SK-N-SH (cell line): ENCODE data around the gene TP63. TPM values are rescaled to one million over a fixed set of nuclear protein-coding genes. Genes with fewer than 3 reads are reported as not detected.

Source experiments
- CTCF ChIA-PET: fragments of 300-600, 350-600 bp; formaldehyde crosslinking; extraction: SDS; loops from one replicate; lab custom pipeline; 2021; lab: Yijun Ruan, JAX
- POLR2A ChIA-PET: fragments of 350-600 bp; sonication (Branson Sonifier 250); formaldehyde crosslinking; extraction: SDS; loops from one replicate; lab custom pipeline; 2020; ENCODE audit warnings: antibody characterized with exemption, inconsistent platforms; lab: Yijun Ruan, JAX
- DNase-seq: peaks from one replicate; pipeline ENCODE4 v3.0.0; 2012
- H2AFZ ChIP-seq: fragments of 200-600 bp; sonication (generic); 2 replicates; pipeline ENCODE4 v1.8.1; 2016; ENCODE audit warnings: antibody characterized with exemption, mild to moderate bottlenecking, low read depth
- H3F3A ChIP-seq: fragments of 200-600 bp; sonication (generic); replicated peaks from 2 replicates; pipeline ENCODE3; 2016; ENCODE audit warnings: antibody characterized with exemption, mild to moderate bottlenecking; ENCODE audit not compliant: insufficient read depth
- H3K27ac ChIP-seq, 2 experiments: fragments of 200-500 bp in 1 of 2; fragments of 200-600 bp in 1 of 2; sonication (Bioruptor generic) in 1 of 2; sonication (generic), shearing (Covaris generic) in 1 of 2; 2 replicates each; pipeline versions ENCODE4 v1.5.1 to v1.6.1; 2014 to 2016; ENCODE audit warnings: low read depth in 2 of 2, inconsistent platforms in 1 of 2, low read length in 1 of 2, mild to moderate bottlenecking in 1 of 2, mixed read lengths in 1 of 2
- H3K27me3 ChIP-seq: fragments of 200-600 bp; sonication (generic), shearing (Covaris generic); 2 replicates; pipeline ENCODE4 v1.6.1; 2016; ENCODE audit warnings: mixed run types; ENCODE audit not compliant: insufficient read depth
- H3K36me3 ChIP-seq, 2 experiments: fragments of 200-500 bp in 1 of 2; fragments of 200-600 bp in 1 of 2; sonication (Bioruptor generic) in 1 of 2; sonication (generic) in 1 of 2; replicated peaks in 1 of 2; 2 replicates each; pipeline versions ENCODE3 to v1.5.1; 2014 to 2016; ENCODE audit warnings: low read length in 1 of 2, mild to moderate bottlenecking in 1 of 2; ENCODE audit not compliant: insufficient read depth in 2 of 2, control insufficient read depth in 1 of 2
- H3K4me1 ChIP-seq, 2 experiments: fragments of 200-500 bp in 1 of 2; fragments of 200-600 bp in 1 of 2; sonication (Bioruptor generic) in 1 of 2; sonication (generic), shearing (Covaris generic) in 1 of 2; 2 replicates each; pipeline versions ENCODE4 v1.5.1 to v1.6.1; 2014 to 2016; ENCODE audit warnings: low read depth in 1 of 2, low read length in 1 of 2, mixed run types in 1 of 2; ENCODE audit not compliant: insufficient read depth in 2 of 2, control insufficient read depth in 1 of 2
- H3K4me2 ChIP-seq: fragments of 200-600 bp; sonication (generic), shearing (Covaris generic); 2 replicates; pipeline ENCODE4 v1.6.1; 2017; ENCODE audit warnings: mixed run types
- H3K4me3 ChIP-seq, 2 experiments: fragments of 200-500 bp in 1 of 2; fragments of 200-600 bp in 1 of 2; sonication (Bioruptor generic) in 1 of 2; sonication (generic), shearing (Covaris generic) in 1 of 2; 2 replicates each; pipeline versions ENCODE4 v1.5.1 to v1.8.1; 2014 to 2016; ENCODE audit warnings: low read depth in 2 of 2, inconsistent platforms in 1 of 2, low read length in 1 of 2, mild to moderate bottlenecking in 1 of 2, mixed read lengths in 1 of 2, moderate library complexity in 1 of 2
- H3K79me2 ChIP-seq: fragments of 200-600 bp; sonication (generic); 2 replicates; pipeline ENCODE4 v1.8.1; 2017; ENCODE audit warnings: mild to moderate bottlenecking; ENCODE audit not compliant: insufficient read depth
- H3K9ac ChIP-seq: fragments of 200-600 bp; sonication (generic); 2 replicates; pipeline ENCODE4 v1.6.1; 2017; ENCODE audit warnings: mixed run types
- H3K9me2 ChIP-seq: fragments of 200-600 bp; sonication (generic); 2 replicates; pipeline ENCODE4 v1.6.1; 2017; ENCODE audit warnings: mixed run types
- H3K9me3 ChIP-seq: fragments of 200-600 bp; sonication (generic); 2 replicates; pipeline ENCODE4 v1.6.1; 2017; ENCODE audit warnings: mixed run types, mild to moderate bottlenecking, moderate library complexity
- H4K20me1 ChIP-seq: fragments of 200-600 bp; sonication (generic); 2 replicates; pipeline ENCODE4 v1.6.1; 2017; ENCODE audit warnings: mild to moderate bottlenecking, mixed run types; ENCODE audit not compliant: insufficient read depth
- CHD2 ChIP-seq: fragments of 150-350 bp; IDR thresholded peaks from 2 replicates; pipeline ENCODE4 v1.6.1; 2018; ENCODE audit warnings: low read length; ENCODE audit not compliant: partially characterized antibody
- EP300 ChIP-seq, 2 experiments: IDR thresholded peaks; 2 replicates each; pipeline versions ENCODE4 v1.4.0 to v1.6.1; 2012; ENCODE audit warnings: borderline replicate concordance in 1 of 2, low read depth in 1 of 2, low read length in 1 of 2
- EZH2phosphoT487 ChIP-seq: fragments of 200-600 bp; sonication (generic); IDR thresholded peaks from 2 replicates; pipeline ENCODE4 v1.6.1; 2017; ENCODE audit warnings: low read depth, mixed run types, mild to moderate bottlenecking, antibody characterized with exemption, moderate library complexity, borderline replicate concordance
- MEF2A ChIP-seq: IDR thresholded peaks from 2 replicates; pipeline ENCODE4 v1.4.0; 2012; ENCODE audit warnings: low read depth, borderline replicate concordance
- MXI1 ChIP-seq: IDR thresholded peaks from 2 replicates; pipeline ENCODE4 v1.6.1; 2012; ENCODE audit warnings: mild to moderate bottlenecking, low read depth, low read length, improper control_type of control experiment
- NRF1 ChIP-seq: IDR thresholded peaks from 2 replicates; pipeline ENCODE4 v1.6.1; 2012; ENCODE audit warnings: low read depth, mild to moderate bottlenecking, low read length
- RCOR1 ChIP-seq: fragments of 150-350 bp; IDR thresholded peaks from 2 replicates; pipeline ENCODE4 v1.6.1; 2017; ENCODE audit warnings: antibody characterized with exemption, low read length
- SIN3A ChIP-seq: IDR thresholded peaks from 2 replicates; pipeline ENCODE4 v1.6.1; 2012; ENCODE audit warnings: low read depth, mild to moderate bottlenecking, low read length, moderate library complexity, borderline replicate concordance
- TAF1 ChIP-seq: IDR thresholded peaks from 2 replicates; pipeline ENCODE4 v1.6.1; 2012; ENCODE audit warnings: low read depth, mild to moderate bottlenecking, low read length, moderate library complexity, borderline replicate concordance
- TCF12 ChIP-seq: IDR thresholded peaks from 2 replicates; pipeline ENCODE4 v1.4.0; 2012
- WGBS: methylation state at CpG from one replicate; pipeline ENCODE4 v1.1.6; 2017; ENCODE audit warnings: low lambda C conversion rate; 5-methylcytosine and 5-hydroxymethylcytosine counted together
- polyA plus RNA-seq, 3 experiments: library from polyadenylated mRNA; depleted of rRNA; stranded (reverse); fragments of >200 nt; gene quantifications; 2 replicates each; pipeline ENCODE4 v1.2.3, GENCODE V29; 2012
- TF ChIP-seq, protein P1 (sequence below): IDR thresholded peaks from 2 replicates; pipeline ENCODE4 v1.6.1; 2012; ENCODE audit warnings: mild to moderate bottlenecking, low read depth, low read length, moderate library complexity

Gene TP63
- polyA plus RNA-seq, 1 of the 3 experiments (the other 2 are of a cell fraction) = not detected

DNA sequence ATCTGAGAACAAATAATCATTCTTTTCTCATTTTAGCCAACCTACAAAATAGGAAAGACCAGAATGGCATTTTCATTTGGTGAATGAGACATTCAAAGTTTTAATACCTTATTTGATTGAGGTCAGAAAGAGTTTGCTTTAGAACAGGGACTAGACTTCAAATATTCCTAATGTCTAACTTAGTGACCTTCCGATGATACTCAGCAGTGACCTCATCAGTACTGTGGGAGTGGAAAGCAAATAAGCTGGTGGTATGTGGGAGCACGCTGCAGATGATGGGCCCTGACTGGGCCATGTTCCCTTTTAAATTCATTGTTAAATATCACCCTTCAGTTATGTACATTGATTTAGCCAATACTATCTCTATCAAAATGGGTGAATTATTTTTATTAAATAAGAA is 266.2 kb downstream of the TP63 start (continued):
- TF ChIP-seq, protein P1, sequence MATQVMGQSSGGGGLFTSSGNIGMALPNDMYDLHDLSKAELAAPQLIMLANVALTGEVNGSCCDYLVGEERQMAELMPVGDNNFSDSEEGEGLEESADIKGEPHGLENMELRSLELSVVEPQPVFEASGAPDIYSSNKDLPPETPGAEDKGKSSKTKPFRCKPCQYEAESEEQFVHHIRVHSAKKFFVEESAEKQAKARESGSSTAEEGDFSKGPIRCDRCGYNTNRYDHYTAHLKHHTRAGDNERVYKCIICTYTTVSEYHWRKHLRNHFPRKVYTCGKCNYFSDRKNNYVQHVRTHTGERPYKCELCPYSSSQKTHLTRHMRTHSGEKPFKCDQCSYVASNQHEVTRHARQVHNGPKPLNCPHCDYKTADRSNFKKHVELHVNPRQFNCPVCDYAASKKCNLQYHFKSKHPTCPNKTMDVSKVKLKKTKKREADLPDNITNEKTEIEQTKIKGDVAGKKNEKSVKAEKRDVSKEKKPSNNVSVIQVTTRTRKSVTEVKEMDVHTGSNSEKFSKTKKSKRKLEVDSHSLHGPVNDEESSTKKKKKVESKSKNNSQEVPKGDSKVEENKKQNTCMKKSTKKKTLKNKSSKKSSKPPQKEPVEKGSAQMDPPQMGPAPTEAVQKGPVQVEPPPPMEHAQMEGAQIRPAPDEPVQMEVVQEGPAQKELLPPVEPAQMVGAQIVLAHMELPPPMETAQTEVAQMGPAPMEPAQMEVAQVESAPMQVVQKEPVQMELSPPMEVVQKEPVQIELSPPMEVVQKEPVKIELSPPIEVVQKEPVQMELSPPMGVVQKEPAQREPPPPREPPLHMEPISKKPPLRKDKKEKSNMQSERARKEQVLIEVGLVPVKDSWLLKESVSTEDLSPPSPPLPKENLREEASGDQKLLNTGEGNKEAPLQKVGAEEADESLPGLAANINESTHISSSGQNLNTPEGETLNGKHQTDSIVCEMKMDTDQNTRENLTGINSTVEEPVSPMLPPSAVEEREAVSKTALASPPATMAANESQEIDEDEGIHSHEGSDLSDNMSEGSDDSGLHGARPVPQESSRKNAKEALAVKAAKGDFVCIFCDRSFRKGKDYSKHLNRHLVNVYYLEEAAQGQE = no peak
- TF ChIP-seq MXI1 = no peak

DNA sequence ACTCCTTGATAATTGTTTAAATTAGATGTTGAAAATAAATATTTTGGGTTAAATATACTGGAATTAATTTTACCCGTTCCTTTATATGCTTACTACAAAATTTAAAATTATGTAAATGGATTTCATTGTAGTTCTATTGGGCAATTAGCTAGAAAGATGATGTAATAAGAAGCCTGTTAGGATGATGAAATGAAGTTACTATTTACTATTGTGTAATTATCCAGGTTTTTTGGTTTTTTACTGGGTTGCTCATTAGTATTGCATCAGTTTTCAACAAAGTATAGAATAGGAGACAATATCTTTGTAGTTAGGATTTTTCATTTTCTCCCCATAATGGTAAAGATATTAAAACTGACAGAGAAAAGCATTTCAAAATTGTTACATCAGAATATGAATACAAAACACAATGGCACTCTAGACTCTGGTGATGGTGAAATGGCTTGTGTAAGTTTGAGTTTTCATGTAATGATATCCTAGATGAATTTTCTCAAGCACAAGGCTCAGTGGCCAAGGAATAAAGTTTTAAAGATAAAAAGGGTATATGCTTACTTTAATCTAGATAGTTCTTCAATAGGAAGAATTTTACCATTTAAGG is 267.5 kb downstream of the TP63 start:
- H3K36me3 ChIP-seq = no peaks in the 10 kb centered on the region
- TF ChIP-seq, protein P1 = no peak
- no peak for TF ChIP-seq MEF2A
- no peak for TF ChIP-seq SIN3A
- no peak for TF ChIP-seq RCOR1
- no peak for TF ChIP-seq CHD2
- TF ChIP-seq EZH2phosphoT487 = no peak
- no peak for TF ChIP-seq MXI1
- TF ChIP-seq TAF1 = no peak
- no peak for TF ChIP-seq EP300 (IDR thresholded peaks at IDR 0.05; ENCODE audit: borderline replicate concordance in 1 of 2, low read depth in 1 of 2, low read length in 1 of 2)
- no peak for TF ChIP-seq NRF1
- no peak for TF ChIP-seq TCF12
- no peaks in the 10 kb centered on the region for H3K4me1 ChIP-seq
- H3K4me3 ChIP-seq = no peak overlapping the region
- DNase-seq = no peak
- no peak overlapping the region for H3K4me2 ChIP-seq
- no peak overlapping the region for H3K9ac ChIP-seq
- no peaks in the 10 kb centered on the region for H3K79me2 ChIP-seq
- 0 out of 2 replicates have a peak, but pooled peaks cover 3% of the 10 kb centered on the region for H3K9me2 ChIP-seq
- no peaks in the 10 kb centered on the region for H3K27me3 ChIP-seq
- POLR2A ChIA-PET = no interaction called here
- 12% methylated on average over 1 of the region's 1 CpG for WGBS
- no peaks in the 10 kb centered on the region for H3K9me3 ChIP-seq
- no peaks in the 10 kb centered on the region for H4K20me1 ChIP-seq
- CTCF ChIA-PET = no interaction called here
- H3F3A ChIP-seq = no peaks in the 10 kb centered on the region
- H2AFZ ChIP-seq = no peak overlapping the region
- H3K27ac ChIP-seq = no peak overlapping the region
